Measurements from ENCODE around the gene NR2E3. TPM values are rescaled to one million over a fixed set of nuclear protein-coding genes. Genes with fewer than 3 reads are reported as not detected.

The NR2E3 gene
- polyA plus RNA-seq, 1 experiment = not detected

GRCh38 chr15:71784719-71785118 lies 25.6 kb upstream of the NR2E3 start:
- ChIA-PET CTCF (interaction anchor here (1.2 to 2.4 kb wide), 3 partner anchors 16 to 32 kb away, joined by 3 to 13 read pairs (median 5); no protein-coding TSS in a partner anchor), POLR2A (no interaction called here)
- no peak overlapping the region for H3K4me3 ChIP-seq (ENCODE audit: low read depth, low read length)
- DNase-seq (ENCODE audit: low read depth) = no peak
- H3K36me3 ChIP-seq (ENCODE audit: control insufficient read depth, insufficient read depth, low read length) = no peaks in the 10 kb centered on the region; the same call in 1 of the 2 replicates
- no peaks in the 10 kb centered on the region for H3K27me3 ChIP-seq (ENCODE audit: control insufficient read depth, insufficient read depth, low read length)
- TF ChIP-seq CTCF (IDR thresholded peaks at IDR 0.05; ENCODE audit: insufficient read depth, low read depth, low read length) = peak; percentile 38; the same call in 1 of the 2 replicates

- ChIA-PET POLR2A (no interaction called here), CTCF (interaction anchor here (1.4 to 2.0 kb wide), 2 partner anchors 15 to 17 kb away, joined by 3 to 6 read pairs; no protein-coding TSS in a partner anchor)
- no peak for DNase-seq (ENCODE audit: low read depth)
- no peak for TF ChIP-seq CTCF (IDR thresholded peaks at IDR 0.05; ENCODE audit: insufficient read depth, low read depth, low read length)
- Histone ChIP-seq H3K36me3 (ENCODE audit: control insufficient read depth, insufficient read depth, low read length) (no peaks in the 10 kb centered on the region; the same call in 1 of the 2 replicates), H3K27me3 (ENCODE audit: control insufficient read depth, insufficient read depth, low read length) (no peaks in the 10 kb centered on the region), H3K4me3 (ENCODE audit: low read depth, low read length) (no peak overlapping the region)
These were observed 24.4 kb upstream of the NR2E3 start for GRCh38 chr15:71785996-71786395.

GRCh38 chr15:71786673-71787072 lies 23.7 kb upstream of the NR2E3 start:
- Histone ChIP-seq H3K27me3 (ENCODE audit: control insufficient read depth, insufficient read depth, low read length) (no peaks in the 10 kb centered on the region), H3K4me3 (ENCODE audit: low read depth, low read length) (no peak overlapping the region), H3K36me3 (ENCODE audit: control insufficient read depth, insufficient read depth, low read length) (no peaks in the 10 kb centered on the region; the same call in 1 of the 2 replicates)
- POLR2A ChIA-PET = no interaction called here
- DNase-seq (ENCODE audit: low read depth) = no peak
- TF ChIP-seq CTCF (IDR thresholded peaks at IDR 0.05; ENCODE audit: insufficient read depth, low read depth, low read length) = no peak
- CTCF ChIA-PET = interaction anchor here (2.0 kb wide), 1 partner anchor 14 kb away, joined by 6 read pairs; no protein-coding TSS in a partner anchor

- CTCF ChIA-PET = interaction anchor here (1.2 to 4.0 kb wide), 3 partner anchors 9 to 45 kb away, joined by 5 to 26 read pairs (median 7); no protein-coding TSS in a partner anchor
- POLR2A ChIA-PET = no interaction called here
- no peak overlapping the region for H3K4me3 ChIP-seq (ENCODE audit: low read depth, low read length)
- no peaks in the 10 kb centered on the region; the same call in 1 of the 2 replicates for H3K36me3 ChIP-seq (ENCODE audit: control insufficient read depth, insufficient read depth, low read length)
- TF ChIP-seq CTCF (IDR thresholded peaks at IDR 0.05; ENCODE audit: insufficient read depth, low read depth, low read length) = no peak
- no peaks in the 10 kb centered on the region for H3K27me3 ChIP-seq (ENCODE audit: control insufficient read depth, insufficient read depth, low read length)
- DNase-seq (ENCODE audit: low read depth) = no peak
These were observed 21.4 kb upstream of the NR2E3 start for GRCh38 chr15:71788646-71789579.

GRCh38 chr15:71789616-71790015 lies 20.7 kb upstream of the NR2E3 start:
- no peaks in the 10 kb centered on the region; the same call in 1 of the 2 replicates for H3K36me3 ChIP-seq (ENCODE audit: control insufficient read depth, insufficient read depth, low read length)
- no peak overlapping the region for H3K4me3 ChIP-seq (ENCODE audit: low read depth, low read length)
- H3K27me3 ChIP-seq (ENCODE audit: control insufficient read depth, insufficient read depth, low read length) = no peaks in the 10 kb centered on the region
- CTCF ChIA-PET = interaction anchor here (1.3 to 4.0 kb wide), 4 partner anchors 10 to 46 kb away, joined by 5 to 26 read pairs (median 16); no protein-coding TSS in a partner anchor
- POLR2A ChIA-PET = interaction anchor here (0.6 kb wide), 1 partner anchor 46 kb away, joined by 5 read pairs; no protein-coding TSS in a partner anchor
- TF ChIP-seq CTCF (IDR thresholded peaks at IDR 0.05; ENCODE audit: insufficient read depth, low read depth, low read length) = no peak
- DNase-seq (ENCODE audit: low read depth) = no peak
